Neural progenitor cell (in vitro differentiated cells): Measurements from ENCODE around the gene NEU4. TPM values are rescaled to one million over a fixed set of nuclear protein-coding genes. Genes with fewer than 3 reads are reported as not detected.
"Not testable (repeated sequence)": the region's sequence is repeated elsewhere in the genome, so short reads cannot be mapped to it uniquely, and the experiment has no call there.

Source experiments
- DNase-seq: peaks from one replicate; pipeline ENCODE4 v3.0.0-alpha.2; 2016; ENCODE audit warnings: low spot score
- H2AFZ ChIP-seq: fragments of 200-600 bp; sonication (generic); replicated peaks from 2 replicates; pipeline ENCODE4 v1.6.1; 2016; ENCODE audit warnings: antibody characterized with exemption
- H3F3A ChIP-seq: fragments of 200-600 bp; sonication (generic); 2 replicates; pipeline ENCODE4 v1.6.1; 2016; ENCODE audit warnings: antibody characterized with exemption, low read depth
- H3K27ac ChIP-seq: fragments of 200-600 bp; sonication (generic); 2 replicates; pipeline ENCODE4 v1.5.1; 2016; ENCODE audit warnings: mild to moderate bottlenecking
- H3K27me3 ChIP-seq: fragments of 200-600 bp; sonication (generic); 2 replicates; pipeline ENCODE4 v1.6.1; 2016; ENCODE audit warnings: mild to moderate bottlenecking, moderate library complexity
- H3K36me3 ChIP-seq: fragments of 200-600 bp; sonication (generic); 2 replicates; pipeline ENCODE4 v1.5.1; 2016
- H3K4me1 ChIP-seq: fragments of 200-600 bp; sonication (generic); 2 replicates; pipeline ENCODE4 v1.6.1; 2016; ENCODE audit warnings: mixed run types
- H3K4me2 ChIP-seq: fragments of 200-600 bp; sonication (generic); 2 replicates; pipeline ENCODE4 v1.6.1; 2016
- H3K4me3 ChIP-seq: fragments of 200-600 bp; sonication (generic); 2 replicates; pipeline ENCODE4 v1.5.1; 2016
- H3K79me2 ChIP-seq: fragments of 200-600 bp; sonication (generic); 2 replicates; pipeline ENCODE4 v1.6.1; 2016; ENCODE audit warnings: low read depth
- H3K9ac ChIP-seq: fragments of 200-600 bp; sonication (generic); 2 replicates; pipeline ENCODE4 v1.6.1; 2016
- H3K9me3 ChIP-seq: fragments of 200-600 bp; sonication (generic); 2 replicates; pipeline ENCODE4 v1.5.1; 2016; ENCODE audit warnings: low read depth
- H4K20me1 ChIP-seq: fragments of 200-600 bp; sonication (generic); 2 replicates; pipeline ENCODE4 v1.6.1; 2016; ENCODE audit warnings: low read depth
- H3K27ac Mint-ChIP-seq: 3 replicates; pipeline ENCODE4 v1.8.0; 2021; ENCODE audit warnings: mixed read lengths
- H3K27me3 Mint-ChIP-seq: 2 replicates; pipeline ENCODE4 v1.8.0; 2022; ENCODE audit warnings: low read depth, mild to moderate bottlenecking, inconsistent platforms, moderate library complexity, mixed read lengths; ENCODE audit not compliant: insufficient read depth
- H3K36me3 Mint-ChIP-seq: 3 replicates; pipeline ENCODE4 v1.8.0; 2021; ENCODE audit warnings: mixed read lengths
- H3K4me1 Mint-ChIP-seq: 3 replicates; pipeline ENCODE4 v1.8.0; 2021; ENCODE audit warnings: mixed read lengths
- H3K4me3 Mint-ChIP-seq: 3 replicates; pipeline ENCODE4 v1.8.0; 2021; ENCODE audit warnings: mild to moderate bottlenecking, moderate library complexity, mixed read lengths
- H3K9me3 Mint-ChIP-seq: 3 replicates; pipeline ENCODE4 v1.8.0; 2020; ENCODE audit warnings: mixed read lengths
- CTCF ChIP-seq: fragments of 200-600 bp; sonication (generic); IDR thresholded peaks from 2 replicates; pipeline ENCODE4 v1.5.1; 2017; ENCODE audit warnings: antibody characterized with exemption, mild to moderate bottlenecking
- EZH2 ChIP-seq: fragments of 200-600 bp; sonication (generic); IDR thresholded peaks from 2 replicates; pipeline ENCODE4 v1.6.1; 2017; ENCODE audit warnings: antibody characterized with exemption, mild to moderate bottlenecking, moderate library complexity
- EZH2phosphoT487 ChIP-seq: fragments of 200-600 bp; sonication (generic); IDR thresholded peaks from 2 replicates; pipeline ENCODE4 v1.6.1; 2017; ENCODE audit warnings: antibody characterized with exemption
- total RNA-seq: library from RNA; depleted of rRNA; stranded (reverse); fragments of >200 nt; gene quantifications from 2 replicates; pipeline ENCODE4 v1.2.3, GENCODE V29; 2015; ENCODE audit warnings: low replicate concordance

The NEU4 gene
- total RNA-seq, 1 donor from 2014 or later: not detected

- no peak overlapping the region for H3K27ac ChIP-seq
- no peak overlapping the region for H3K4me3 ChIP-seq
- H3K4me1 ChIP-seq: no peaks in the 10 kb centered on the region
- H4K20me1 ChIP-seq: no peaks in the 10 kb centered on the region
- H3K9ac ChIP-seq: no peak overlapping the region
- no peaks in the 10 kb centered on the region for H3K27me3 ChIP-seq
- no peak overlapping the region for H3K4me3 Mint-ChIP-seq
- peaks cover 20% of the 10 kb centered on the region for H3F3A ChIP-seq
- H3K36me3 Mint-ChIP-seq: peaks cover 10% of the 10 kb centered on the region
- TF ChIP-seq CTCF (no peak), EZH2 (no peak), EZH2phosphoT487 (no peak)
- H3K4me2 ChIP-seq: no peak overlapping the region
- H3K4me1 Mint-ChIP-seq: peaks cover 9% of the 10 kb centered on the region
- H2AFZ ChIP-seq: no peak overlapping the region
- no peaks in the 10 kb centered on the region for H3K9me3 ChIP-seq
- no peak overlapping the region for H3K27ac Mint-ChIP-seq
- H3K9me3 Mint-ChIP-seq: peaks cover 20% of the 10 kb centered on the region
- H3K36me3 ChIP-seq: no peaks in the 10 kb centered on the region
- H3K79me2 ChIP-seq: no peaks in the 10 kb centered on the region
- H3K27me3 Mint-ChIP-seq: peaks cover 11% of the 10 kb centered on the region
- no peak for DNase-seq
These were observed 11.8 kb downstream of the NEU4 start for GRCh38 chr2:241820625-241821384.

GRCh38 chr2:241821460-241822263 is 12.7 kb downstream of the NEU4 start:
- Mint-ChIP-seq H3K36me3 (peaks cover 10% of the 10 kb centered on the region), H3K9me3 (peaks cover 23% of the 10 kb centered on the region), H3K27ac (no peak overlapping the region), H3K4me1 (peaks cover 9% of the 10 kb centered on the region), H3K27me3 (peaks cover 11% of the 10 kb centered on the region), H3K4me3 (no peak overlapping the region)
- Histone ChIP-seq H3K9ac (no peak overlapping the region), H3K4me2 (no peak overlapping the region), H3K9me3 (no peaks in the 10 kb centered on the region), H3K27ac (no peak overlapping the region), H3F3A (peaks cover 20% of the 10 kb centered on the region), H3K79me2 (no peaks in the 10 kb centered on the region), H2AFZ (no peak overlapping the region), H3K4me3 (no peak overlapping the region), H3K4me1 (no peaks in the 10 kb centered on the region), H3K27me3 (no peaks in the 10 kb centered on the region), H4K20me1 (no peaks in the 10 kb centered on the region), H3K36me3 (no peaks in the 10 kb centered on the region)
- TF ChIP-seq CTCF (no peak), EZH2phosphoT487 (no peak), EZH2 (no peak)
- DNase-seq: no peak

- H3K4me1 ChIP-seq: no peaks in the 10 kb centered on the region
- H3K79me2 ChIP-seq: no peaks in the 10 kb centered on the region
- no peaks in the 10 kb centered on the region for H3K27me3 ChIP-seq
- Mint-ChIP-seq H3K27ac (no peak overlapping the region), H3K9me3 (peaks cover 29% of the 10 kb centered on the region), H3K4me1 (peaks cover 9% of the 10 kb centered on the region), H3K4me3 (no peak overlapping the region), H3K36me3 (peaks cover 10% of the 10 kb centered on the region), H3K27me3 (peaks cover 11% of the 10 kb centered on the region)
- no peak overlapping the region for H3K4me2 ChIP-seq
- DNase-seq: no peak
- H3K36me3 ChIP-seq: no peaks in the 10 kb centered on the region
- no peak overlapping the region for H3K27ac ChIP-seq
- no peak for TF ChIP-seq EZH2phosphoT487
- no peak for TF ChIP-seq EZH2
- TF ChIP-seq CTCF: no peak
- no peak overlapping the region for H2AFZ ChIP-seq
- no peaks in the 10 kb centered on the region for H4K20me1 ChIP-seq
- no peak overlapping the region for H3K4me3 ChIP-seq
- peaks cover 20% of the 10 kb centered on the region for H3F3A ChIP-seq
- no peaks in the 10 kb centered on the region for H3K9me3 ChIP-seq
- no peak overlapping the region for H3K9ac ChIP-seq
These were observed 13.3 kb downstream of the NEU4 start for GRCh38 chr2:241822264-241822623.

GRCh38 chr2:241823531-241824437 is 14.8 kb downstream of the NEU4 start:
- H3K36me3 ChIP-seq, H3K9me3 ChIP-seq, H3K4me2 ChIP-seq, H3K79me2 ChIP-seq, H3K4me1 Mint-ChIP-seq, H2AFZ ChIP-seq, H3K36me3 Mint-ChIP-seq, H3K9ac ChIP-seq, H3K27me3 ChIP-seq, H3K4me1 ChIP-seq, H3K4me3 ChIP-seq, H4K20me1 ChIP-seq, H3K27ac ChIP-seq: not testable (repeated sequence)
- H3K27ac Mint-ChIP-seq: peak overlapping the region; percentile 26
- peaks cover 38% of the 10 kb centered on the region for H3K9me3 Mint-ChIP-seq
- H3F3A ChIP-seq: peaks cover 20% of the 10 kb centered on the region
- peaks cover 11% of the 10 kb centered on the region for H3K27me3 Mint-ChIP-seq
- peak; percentile 44 for DNase-seq
- peak overlapping the region; percentile 19 for H3K4me3 Mint-ChIP-seq
